H9 (cell line): ENCODE measurements around the gene PCDH10. TPM values are rescaled to one million over a fixed set of nuclear protein-coding genes. Genes with fewer than 3 reads are reported as not detected.

Source experiments
- DNase-seq: peaks from one replicate; pipeline ENCODE4 v3.0.0-alpha.2; 2017
- H2AFZ ChIP-seq: one replicate; pipeline ENCODE4 v1.6.1; 2013; ENCODE audit warnings: mild to moderate bottlenecking, low read length, control low read depth, moderate library complexity
- H2AK5ac ChIP-seq: 2 replicates; pipeline ENCODE4 v1.6.1; 2013; ENCODE audit warnings: low read length, control low read depth, mixed read lengths; ENCODE audit not compliant: insufficient read length
- H2BK120ac ChIP-seq: one replicate; pipeline ENCODE4 v1.6.1; 2013; ENCODE audit warnings: low read depth, mild to moderate bottlenecking, low read length, control low read depth, inconsistent platforms; ENCODE audit not compliant: poor library complexity, severe bottlenecking
- H2BK12ac ChIP-seq: 2 replicates; pipeline ENCODE4 v1.6.1; 2013; ENCODE audit warnings: low read length, control low read depth, mixed read lengths, low read depth; ENCODE audit not compliant: insufficient read length
- H2BK15ac ChIP-seq: 2 replicates; pipeline ENCODE4 v1.6.1; 2013; ENCODE audit warnings: low read depth, low read length, control low read depth
- H2BK20ac ChIP-seq: one replicate; pipeline ENCODE4 v1.6.1; 2013; ENCODE audit warnings: low read depth, mild to moderate bottlenecking, low read length, control low read depth, inconsistent platforms; ENCODE audit not compliant: poor library complexity, severe bottlenecking
- H2BK5ac ChIP-seq: 2 replicates; pipeline ENCODE4 v1.6.1; 2013; ENCODE audit warnings: low read length, control low read depth, mixed read lengths; ENCODE audit not compliant: insufficient read length
- H3K14ac ChIP-seq: 2 replicates; pipeline ENCODE4 v1.6.1; 2013; ENCODE audit warnings: low read length, control low read depth; ENCODE audit not compliant: insufficient read depth
- H3K18ac ChIP-seq: 2 replicates; pipeline ENCODE4 v1.6.1; 2013; ENCODE audit warnings: low read depth, mild to moderate bottlenecking, mixed read lengths, low read length, control low read depth; ENCODE audit not compliant: insufficient read length
- H3K23ac ChIP-seq: 2 replicates; pipeline ENCODE4 v1.6.1; 2013; ENCODE audit warnings: low read length, control low read depth, mixed read lengths, low read depth; ENCODE audit not compliant: insufficient read length
- H3K23me2 ChIP-seq: 2 replicates; pipeline ENCODE4 v1.6.1; 2013; ENCODE audit warnings: low read depth, mild to moderate bottlenecking, mixed read lengths, low read length, control low read depth; ENCODE audit not compliant: insufficient read length, poor library complexity, severe bottlenecking
- H3K27ac ChIP-seq: 2 replicates; pipeline ENCODE4 v1.5.1; 2013; ENCODE audit warnings: low read length, control low read depth, mixed read lengths, low read depth; ENCODE audit not compliant: insufficient read length
- H3K27me3 ChIP-seq: 2 replicates; pipeline ENCODE4 v1.6.1; 2013; ENCODE audit warnings: low read length, control low read depth, inconsistent platforms; ENCODE audit not compliant: insufficient read depth
- H3K4ac ChIP-seq: 2 replicates; pipeline ENCODE4 v1.6.1; 2013; ENCODE audit warnings: low read depth, mild to moderate bottlenecking, control low read depth, inconsistent platforms, low read length, moderate library complexity
- H3K4me1 ChIP-seq: 2 replicates; pipeline ENCODE4 v1.6.1; 2013; ENCODE audit warnings: low read length, control low read depth, inconsistent platforms; ENCODE audit not compliant: insufficient read depth
- H3K4me2 ChIP-seq: 2 replicates; pipeline ENCODE4 v1.6.1; 2013; ENCODE audit warnings: low read length, control low read depth, mixed read lengths; ENCODE audit not compliant: insufficient read length, insufficient read depth
- H3K56ac ChIP-seq: 2 replicates; pipeline ENCODE4 v1.6.1; 2013; ENCODE audit warnings: low read depth, mild to moderate bottlenecking, mixed read lengths, low read length, control low read depth; ENCODE audit not compliant: insufficient read length
- H3K79me1 ChIP-seq: 2 replicates; pipeline ENCODE4 v1.6.1; 2013; ENCODE audit warnings: low read depth, mild to moderate bottlenecking, moderate library complexity, low read length, control low read depth, inconsistent platforms; ENCODE audit not compliant: insufficient read depth, poor library complexity, severe bottlenecking
- H3K79me2 ChIP-seq: 2 replicates; pipeline ENCODE4 v1.6.1; 2013; ENCODE audit warnings: low read length, control low read depth, inconsistent platforms; ENCODE audit not compliant: insufficient read depth
- H3K9ac ChIP-seq: 2 replicates; pipeline ENCODE4 v1.6.1; 2013; ENCODE audit warnings: low read length, control low read depth, mixed read lengths; ENCODE audit not compliant: insufficient read length; ENCODE audit errors: extremely low read depth
- H3K9me3 ChIP-seq: one replicate; pipeline ENCODE4 v1.6.1; 2013; ENCODE audit warnings: low read depth, low read length, inconsistent platforms; ENCODE audit not compliant: control insufficient read depth
- H3T11ph ChIP-seq: one replicate; pipeline ENCODE4 v1.6.1; 2013; ENCODE audit warnings: mild to moderate bottlenecking, low read length, control low read depth, inconsistent platforms
- H4K20me1 ChIP-seq: one replicate; pipeline ENCODE4 v1.6.1; 2013; ENCODE audit not compliant: control insufficient read depth, insufficient read length, insufficient read depth
- H4K5ac ChIP-seq: 2 replicates; pipeline ENCODE4 v1.6.1; 2013; ENCODE audit warnings: low read depth, mild to moderate bottlenecking, mixed read lengths, low read length, control low read depth; ENCODE audit not compliant: insufficient read length
- H4K8ac ChIP-seq: replicated peaks from 2 replicates; pipeline ENCODE4 v1.6.1; 2013; ENCODE audit warnings: low read length, control low read depth, mixed read lengths, low read depth; ENCODE audit not compliant: insufficient read length
- H4K91ac ChIP-seq: 2 replicates; pipeline ENCODE4 v1.6.1; 2013; ENCODE audit warnings: low read depth, mild to moderate bottlenecking, moderate library complexity, mixed read lengths, low read length, control low read depth; ENCODE audit not compliant: insufficient read length
- H3K27ac Mint-ChIP-seq, 3 experiments: 2 replicates in 2 of 3; 3 replicates in 1 of 3; pipeline ENCODE4 v1.8.0; 2020 to 2021; ENCODE audit warnings: mixed read lengths in 3 of 3, mild to moderate bottlenecking in 1 of 3, moderate library complexity in 1 of 3
- H3K27me3 Mint-ChIP-seq: 2 replicates; pipeline ENCODE4 v1.8.0; 2021; ENCODE audit warnings: low read depth, mild to moderate bottlenecking, moderate library complexity, mixed read lengths
- H3K36me3 Mint-ChIP-seq, 3 experiments: 2 replicates in 2 of 3; 3 replicates in 1 of 3; pipeline ENCODE4 v1.8.0; 2020 to 2021; ENCODE audit warnings: low read depth in 3 of 3, mixed read lengths in 3 of 3; ENCODE audit not compliant: insufficient read depth in 1 of 3
- H3K4me1 Mint-ChIP-seq, 2 experiments: 2 replicates each; pipeline ENCODE4 v1.8.0; 2020; ENCODE audit warnings: mixed read lengths in 2 of 2
- H3K4me3 Mint-ChIP-seq, 2 experiments: 2 replicates in 1 of 2; 3 replicates in 1 of 2; pipeline ENCODE4 v1.8.0; 2020 to 2021; ENCODE audit warnings: mild to moderate bottlenecking in 2 of 2, mixed read lengths in 2 of 2, moderate library complexity in 1 of 2
- H3K9me3 Mint-ChIP-seq, 2 experiments: 2 replicates in 1 of 2; 3 replicates in 1 of 2; pipeline ENCODE4 v1.8.0; 2020; ENCODE audit warnings: mild to moderate bottlenecking in 2 of 2, mixed read lengths in 2 of 2, moderate library complexity in 1 of 2
- WGBS: extraction: QIAGEN DNeasy Blood & Tissue Kit; methylation state at CpG from one replicate; pipeline ENCODE4 v1.1.7; 2013; ENCODE audit warnings: missing lambda C conversion rate, low lambda C conversion rate, mixed read lengths; ENCODE audit not compliant: insufficient read length; ENCODE audit errors: extremely low coverage; 5-methylcytosine and 5-hydroxymethylcytosine counted together
- total RNA-seq: library from RNA; stranded (reverse); gene quantifications from 2 replicates; pipeline ENCODE4 v1.2.1, GENCODE V29; 2021
- TF ChIP-seq, protein P1 (sequence below): fragments of 200-600 bp; sonication (generic); conservative IDR thresholded peaks from 3 replicates; pipeline ENCODE4 v1.8.0; 2021; ENCODE audit warnings: antibody characterized with exemption, mild to moderate bottlenecking

The PCDH10 gene
- total RNA-seq, 1 experiment from 2014 or later = 8.1 TPM

DNA sequence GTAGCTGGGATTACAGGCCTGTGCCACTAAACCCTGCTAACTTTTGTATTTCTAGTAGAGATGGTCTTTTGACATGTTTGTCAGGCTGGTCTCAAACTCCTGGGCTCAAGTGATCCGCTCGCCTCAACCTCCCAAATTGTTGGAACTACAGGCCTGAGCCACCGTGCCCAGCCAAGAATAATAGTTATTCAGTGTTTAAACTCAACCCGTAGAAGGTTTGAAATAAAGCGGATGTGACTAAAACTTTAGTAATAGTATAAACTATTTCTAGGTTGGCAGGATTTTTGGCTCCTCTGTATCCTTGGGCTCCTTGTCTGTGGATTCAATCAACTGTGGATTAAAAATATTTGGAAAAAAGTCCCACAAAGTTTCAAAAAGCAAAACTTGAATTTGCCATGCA lies 37.8 kb downstream of the PCDH10 start:
- Mint-ChIP-seq H3K4me1 (no peaks in the 10 kb centered on the region), H3K9me3 (no peaks in the 10 kb centered on the region), H3K27me3 (no peaks in the 10 kb centered on the region), H3K4me3 (no peak overlapping the region), H3K27ac (no peak overlapping the region), H3K36me3 (no peaks in the 10 kb centered on the region)
- H3K4me2 ChIP-seq = no peak overlapping the region
- H2BK12ac ChIP-seq = no peak overlapping the region
- no peak overlapping the region for H3K14ac ChIP-seq
- H4K5ac ChIP-seq = no peak overlapping the region
- H2AFZ ChIP-seq = no peak overlapping the region
- no CpG with 5 or more reads among the region's 5 CpGs for WGBS
- H3K18ac ChIP-seq = no peak overlapping the region
- no peaks in the 10 kb centered on the region for H3K4me1 ChIP-seq
- no peak overlapping the region for H2BK120ac ChIP-seq
- H3K27me3 ChIP-seq = no peaks in the 10 kb centered on the region
- H3K9ac ChIP-seq = no peak overlapping the region
- no peaks in the 10 kb centered on the region for H3K23me2 ChIP-seq
- H4K20me1 ChIP-seq = no peaks in the 10 kb centered on the region
- no peak overlapping the region for H4K91ac ChIP-seq
- H3K9me3 ChIP-seq = no peaks in the 10 kb centered on the region
- no peak overlapping the region for H4K8ac ChIP-seq
- DNase-seq = no peak
- H2BK20ac ChIP-seq = no peak overlapping the region
- no peak overlapping the region for H2BK15ac ChIP-seq
- no peaks in the 10 kb centered on the region for H3K79me1 ChIP-seq
- no peak overlapping the region for H3K56ac ChIP-seq
- no peak overlapping the region for H2AK5ac ChIP-seq
- TF ChIP-seq, protein P1, sequence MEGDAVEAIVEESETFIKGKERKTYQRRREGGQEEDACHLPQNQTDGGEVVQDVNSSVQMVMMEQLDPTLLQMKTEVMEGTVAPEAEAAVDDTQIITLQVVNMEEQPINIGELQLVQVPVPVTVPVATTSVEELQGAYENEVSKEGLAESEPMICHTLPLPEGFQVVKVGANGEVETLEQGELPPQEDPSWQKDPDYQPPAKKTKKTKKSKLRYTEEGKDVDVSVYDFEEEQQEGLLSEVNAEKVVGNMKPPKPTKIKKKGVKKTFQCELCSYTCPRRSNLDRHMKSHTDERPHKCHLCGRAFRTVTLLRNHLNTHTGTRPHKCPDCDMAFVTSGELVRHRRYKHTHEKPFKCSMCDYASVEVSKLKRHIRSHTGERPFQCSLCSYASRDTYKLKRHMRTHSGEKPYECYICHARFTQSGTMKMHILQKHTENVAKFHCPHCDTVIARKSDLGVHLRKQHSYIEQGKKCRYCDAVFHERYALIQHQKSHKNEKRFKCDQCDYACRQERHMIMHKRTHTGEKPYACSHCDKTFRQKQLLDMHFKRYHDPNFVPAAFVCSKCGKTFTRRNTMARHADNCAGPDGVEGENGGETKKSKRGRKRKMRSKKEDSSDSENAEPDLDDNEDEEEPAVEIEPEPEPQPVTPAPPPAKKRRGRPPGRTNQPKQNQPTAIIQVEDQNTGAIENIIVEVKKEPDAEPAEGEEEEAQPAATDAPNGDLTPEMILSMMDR = no peak
- H3K4ac ChIP-seq = no peak overlapping the region
- H3K27ac ChIP-seq = no peak overlapping the region
- H2BK5ac ChIP-seq = no peak overlapping the region
- H3K79me2 ChIP-seq = no peaks in the 10 kb centered on the region
- H3K23ac ChIP-seq = no peak overlapping the region
- H3T11ph ChIP-seq = no peak overlapping the region
